ENCODE data around the gene NUP93.

NUP93 gene

GRCh38 chr16:56832768-56833167 lies 102.8 kb downstream of the NUP93 start:
- TF ChIP-seq, protein P1, sequence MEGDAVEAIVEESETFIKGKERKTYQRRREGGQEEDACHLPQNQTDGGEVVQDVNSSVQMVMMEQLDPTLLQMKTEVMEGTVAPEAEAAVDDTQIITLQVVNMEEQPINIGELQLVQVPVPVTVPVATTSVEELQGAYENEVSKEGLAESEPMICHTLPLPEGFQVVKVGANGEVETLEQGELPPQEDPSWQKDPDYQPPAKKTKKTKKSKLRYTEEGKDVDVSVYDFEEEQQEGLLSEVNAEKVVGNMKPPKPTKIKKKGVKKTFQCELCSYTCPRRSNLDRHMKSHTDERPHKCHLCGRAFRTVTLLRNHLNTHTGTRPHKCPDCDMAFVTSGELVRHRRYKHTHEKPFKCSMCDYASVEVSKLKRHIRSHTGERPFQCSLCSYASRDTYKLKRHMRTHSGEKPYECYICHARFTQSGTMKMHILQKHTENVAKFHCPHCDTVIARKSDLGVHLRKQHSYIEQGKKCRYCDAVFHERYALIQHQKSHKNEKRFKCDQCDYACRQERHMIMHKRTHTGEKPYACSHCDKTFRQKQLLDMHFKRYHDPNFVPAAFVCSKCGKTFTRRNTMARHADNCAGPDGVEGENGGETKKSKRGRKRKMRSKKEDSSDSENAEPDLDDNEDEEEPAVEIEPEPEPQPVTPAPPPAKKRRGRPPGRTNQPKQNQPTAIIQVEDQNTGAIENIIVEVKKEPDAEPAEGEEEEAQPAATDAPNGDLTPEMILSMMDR (IDR thresholded peaks at IDR 0.05; ENCODE audit: low read length, missing control alignments) = no peak
- no peak for DNase-seq (ENCODE audit: low read depth)
- no peak overlapping the region for H3K4me3 ChIP-seq (replicated peaks; ENCODE audit: low read depth, low read length)

DNA sequence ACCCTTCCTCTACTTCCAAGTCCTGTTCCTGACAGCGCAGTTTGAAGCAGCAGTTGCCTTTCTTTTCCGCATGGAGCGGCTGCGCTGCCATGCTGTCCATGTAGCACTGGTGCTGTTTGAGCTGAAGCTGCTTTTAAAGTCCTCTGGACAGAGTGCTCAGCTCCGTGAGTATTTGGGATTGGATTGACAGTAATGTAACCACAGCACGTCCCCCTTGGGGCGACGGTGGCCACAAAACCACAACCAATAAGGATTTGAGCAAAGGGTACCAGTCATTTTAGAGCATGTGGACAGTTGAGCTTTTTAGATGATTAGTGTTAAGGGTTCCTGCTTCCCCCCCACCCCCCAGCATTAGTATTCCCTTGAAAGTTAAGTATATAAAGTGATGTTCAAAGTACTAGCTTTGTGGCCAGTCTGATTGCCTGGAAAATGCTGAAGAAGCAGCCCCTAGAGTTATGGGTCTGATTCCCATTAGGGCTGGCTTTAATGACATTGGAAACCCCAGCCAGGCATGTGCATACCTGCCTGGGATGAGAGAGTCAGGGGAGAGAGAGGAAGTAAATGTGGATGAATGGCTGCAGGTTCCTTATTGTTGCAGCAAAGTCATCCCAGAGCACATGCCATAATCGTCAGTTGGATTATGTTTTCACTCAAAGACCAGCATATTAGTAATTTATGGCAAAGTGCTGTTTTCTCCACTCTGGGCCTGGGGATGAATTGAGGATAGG lies 103.5 kb downstream of the NUP93 start:
- TF ChIP-seq, protein P1 (IDR thresholded peaks at IDR 0.05; ENCODE audit: low read length, missing control alignments) = no peak
- no peak for DNase-seq (ENCODE audit: low read depth)
- no peak overlapping the region for H3K4me3 ChIP-seq (replicated peaks; ENCODE audit: low read depth, low read length)

DNA sequence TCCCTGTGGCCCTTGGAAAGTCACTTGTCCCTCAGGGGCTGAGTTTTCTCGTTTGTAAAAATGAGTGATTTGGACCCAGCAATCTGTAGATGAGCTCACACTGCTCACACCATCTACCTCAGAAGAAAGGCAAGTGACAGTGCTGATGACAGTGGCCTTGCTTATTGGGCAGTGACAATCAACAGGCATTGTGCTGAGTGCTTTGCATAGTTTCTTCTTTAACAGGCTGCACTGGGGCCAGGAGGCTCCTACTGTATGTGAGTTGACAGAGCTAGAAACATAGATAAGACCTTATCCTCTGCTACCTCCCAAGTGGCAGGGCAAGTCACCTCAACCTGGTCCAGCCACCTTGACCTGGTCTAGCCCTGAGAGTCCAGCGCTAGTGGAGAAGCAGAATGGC lies 105.4 kb downstream of the NUP93 start:
- TF ChIP-seq, protein P1 (IDR thresholded peaks at IDR 0.05; ENCODE audit: low read length, missing control alignments) = no peak
- H3K4me3 ChIP-seq (replicated peaks; ENCODE audit: low read depth, low read length) = no peak overlapping the region
- no peak for DNase-seq (ENCODE audit: low read depth)

DNA sequence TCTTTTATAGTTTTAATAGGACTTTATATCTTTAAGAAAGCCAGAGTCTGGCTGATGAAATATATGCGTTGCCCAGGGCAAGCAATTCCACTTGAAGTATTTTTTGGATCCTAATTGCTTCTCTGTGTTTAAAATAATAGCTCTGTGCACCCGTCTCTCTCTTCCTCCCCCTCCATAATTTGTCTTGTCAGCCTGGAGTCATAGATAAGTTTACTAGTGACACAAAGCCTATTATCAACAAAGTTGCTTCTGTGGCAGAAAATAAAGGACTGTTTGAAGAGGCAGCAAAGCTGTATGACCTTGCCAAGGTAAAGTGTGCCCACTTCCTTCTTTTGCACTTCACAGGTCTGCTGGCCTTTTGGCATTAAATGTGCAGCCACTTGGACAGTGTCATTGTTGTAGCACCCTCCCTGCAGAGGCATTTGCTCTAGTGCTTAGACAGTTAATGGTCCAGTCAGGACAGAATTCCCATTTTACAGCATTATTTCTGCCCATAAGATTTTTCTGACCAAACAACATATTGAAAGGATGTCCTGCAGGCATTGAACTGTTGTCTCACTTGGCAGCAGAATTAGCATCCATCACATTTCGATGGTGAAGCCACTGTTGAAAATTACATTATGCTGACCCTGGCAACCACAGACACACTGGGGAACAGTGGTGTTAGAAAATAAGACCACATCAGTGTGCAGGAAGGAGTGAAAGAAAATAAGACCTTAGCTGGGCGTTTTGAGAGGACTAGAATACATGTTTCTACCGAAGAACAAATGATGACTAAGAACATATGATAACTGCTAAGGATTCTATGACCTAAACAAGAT lies 106.7 kb downstream of the NUP93 start:
- DNase-seq (ENCODE audit: low read depth) = no peak
- TF ChIP-seq, protein P1 (IDR thresholded peaks at IDR 0.05; ENCODE audit: low read length, missing control alignments) = no peak

DNA sequence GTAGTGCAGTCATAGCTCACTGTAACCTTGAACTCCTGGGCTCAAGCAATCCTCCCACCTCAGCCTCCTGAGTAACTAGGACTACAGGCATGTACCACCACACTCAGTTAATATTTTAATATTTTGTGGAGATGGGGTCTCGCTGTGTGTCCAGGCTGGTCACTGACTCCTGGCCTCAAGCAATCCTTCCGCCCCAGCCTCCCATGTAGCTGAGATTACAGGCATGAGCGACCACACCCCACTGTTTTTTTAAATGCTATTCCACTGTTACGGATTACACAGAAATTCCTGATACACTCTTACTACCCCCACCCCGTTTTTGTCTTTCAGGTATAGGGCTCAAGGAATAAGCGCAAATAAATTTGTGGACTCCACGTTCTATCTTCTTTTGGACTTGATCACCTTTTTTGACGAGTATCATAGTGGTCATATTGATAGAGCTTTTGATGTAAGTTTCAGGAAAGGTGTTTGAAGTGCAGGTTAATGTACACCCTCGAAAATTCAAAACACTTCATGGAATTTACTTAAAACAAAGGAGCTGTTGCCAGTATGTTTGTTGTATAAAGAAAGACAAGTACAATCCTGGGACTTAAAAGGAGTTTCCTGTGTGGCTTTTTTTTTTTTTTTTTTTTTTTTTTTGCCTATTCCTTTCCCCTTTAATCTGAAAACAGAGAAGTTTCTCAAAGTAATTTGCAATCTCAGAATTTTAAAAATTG lies 108.9 kb downstream of the NUP93 start:
- DNase-seq (ENCODE audit: low read depth) = no peak
- TF ChIP-seq, protein P1 (IDR thresholded peaks at IDR 0.05; ENCODE audit: low read length, missing control alignments) = no peak
- no peak overlapping the region for H3K4me3 ChIP-seq (replicated peaks; ENCODE audit: low read depth, low read length)

More for the DNA sequence above, 106.7 kb downstream of the NUP93 start:
- H3K4me3 ChIP-seq (replicated peaks; ENCODE audit: low read depth, low read length) = no peak overlapping the region

GRCh38 chr16:56841233-56841632 lies 111.3 kb downstream of the NUP93 start:
- DNase-seq (ENCODE audit: low read depth) = peak; percentile 22
- TF ChIP-seq, protein P1 (IDR thresholded peaks at IDR 0.05; ENCODE audit: low read length, missing control alignments) = no peak
- no peak overlapping the region for H3K4me3 ChIP-seq (replicated peaks; ENCODE audit: low read depth, low read length)
